ENCODE measurements around the gene MAGEA11.

The MAGEA11 gene

GRCh38 chrX:149704664-149705063, 7.2 kb upstream of the MAGEA11 start:
- TF ChIP-seq NFIC (IDR thresholded peaks at IDR 0.05) = no peak
- TF ChIP-seq YY1 (IDR thresholded peaks at IDR 0.05; ENCODE audit: low read depth) = no peak
- no peak for TF ChIP-seq CEBPB (IDR thresholded peaks at IDR 0.05)
- TF ChIP-seq TCF12 (IDR thresholded peaks at IDR 0.05; ENCODE audit: low read depth) = no peak
- no peak for TF ChIP-seq EP300 (IDR thresholded peaks at IDR 0.05; ENCODE audit: borderline replicate concordance)
- no peak for TF ChIP-seq TEAD4 (IDR thresholded peaks at IDR 0.05)
- TF ChIP-seq RAD21 (IDR thresholded peaks at IDR 0.05; ENCODE audit: low read depth) = no peak
- no peak for TF ChIP-seq ZBTB7A (IDR thresholded peaks at IDR 0.05; ENCODE audit: low read depth)
- no peak for TF ChIP-seq EGR1 (IDR thresholded peaks at IDR 0.05)
- TF ChIP-seq TAF1 (IDR thresholded peaks at IDR 0.05; ENCODE audit: low read depth) = no peak
- TF ChIP-seq USF1 (IDR thresholded peaks at IDR 0.05) = no peak
- no peak for TF ChIP-seq FOXM1 (IDR thresholded peaks at IDR 0.05; ENCODE audit: borderline replicate concordance, low read depth)
- no peak for TF ChIP-seq CREB1 (IDR thresholded peaks at IDR 0.05; ENCODE audit: low read depth)
- no peak for TF ChIP-seq REST (IDR thresholded peaks at IDR 0.05; ENCODE audit: low read depth)
- TF ChIP-seq, protein P1, sequence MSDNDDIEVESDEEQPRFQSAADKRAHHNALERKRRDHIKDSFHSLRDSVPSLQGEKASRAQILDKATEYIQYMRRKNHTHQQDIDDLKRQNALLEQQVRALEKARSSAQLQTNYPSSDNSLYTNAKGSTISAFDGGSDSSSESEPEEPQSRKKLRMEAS (IDR thresholded peaks at IDR 0.05) = no peak

DNA sequence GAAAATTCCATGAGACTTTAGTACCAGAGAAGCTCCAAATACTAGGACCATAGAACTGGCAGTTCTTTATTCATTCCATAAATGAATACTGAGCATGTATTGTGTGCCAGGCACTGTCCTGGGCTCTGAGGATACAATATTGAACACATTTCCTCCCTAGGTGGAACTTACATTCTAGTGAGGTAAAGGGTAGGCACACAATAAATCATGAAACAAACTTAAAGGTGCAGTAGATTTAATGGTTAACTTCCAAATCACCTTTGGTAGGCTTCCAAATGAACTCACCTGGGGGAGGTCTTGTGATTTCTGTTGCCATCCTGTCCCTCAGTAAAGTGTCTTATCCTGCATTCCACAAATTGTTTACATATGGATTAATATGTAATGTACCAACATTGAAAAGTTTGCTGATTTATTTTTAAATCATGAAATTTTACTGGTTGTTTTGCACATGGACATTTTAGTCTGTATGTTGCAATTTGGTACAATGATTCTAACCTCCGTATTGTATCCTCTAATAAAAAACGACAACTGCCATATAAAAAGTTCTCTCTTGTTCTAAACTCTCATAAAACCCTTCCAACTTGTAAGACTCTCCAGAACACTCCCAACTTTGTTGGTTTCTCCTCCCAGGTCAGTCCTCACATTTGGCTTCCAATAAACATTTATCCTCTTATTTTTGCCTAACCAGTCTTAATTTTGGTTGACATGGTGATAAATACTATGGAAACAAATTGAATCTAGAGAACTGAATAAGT, 4.5 kb upstream of the MAGEA11 start:
- no peak for TF ChIP-seq NFIC (IDR thresholded peaks at IDR 0.05)
- TF ChIP-seq, protein P1 (IDR thresholded peaks at IDR 0.05) = no peak

- TF ChIP-seq TCF12 (IDR thresholded peaks at IDR 0.05; ENCODE audit: low read depth) (no peak), FOXM1 (IDR thresholded peaks at IDR 0.05; ENCODE audit: borderline replicate concordance, low read depth) (no peak), YY1 (IDR thresholded peaks at IDR 0.05; ENCODE audit: low read depth) (no peak), NFIC (IDR thresholded peaks at IDR 0.05) (no peak), CREB1 (IDR thresholded peaks at IDR 0.05; ENCODE audit: low read depth) (no peak), TEAD4 (IDR thresholded peaks at IDR 0.05) (no peak), REST (IDR thresholded peaks at IDR 0.05; ENCODE audit: low read depth) (no peak), USF1 (IDR thresholded peaks at IDR 0.05) (no peak), CEBPB (IDR thresholded peaks at IDR 0.05) (no peak), ZBTB7A (IDR thresholded peaks at IDR 0.05; ENCODE audit: low read depth) (no peak), EP300 (IDR thresholded peaks at IDR 0.05; ENCODE audit: borderline replicate concordance) (no peak), EGR1 (IDR thresholded peaks at IDR 0.05) (no peak), TAF1 (IDR thresholded peaks at IDR 0.05; ENCODE audit: low read depth) (no peak), RAD21 (IDR thresholded peaks at IDR 0.05; ENCODE audit: low read depth) (no peak)
- TF ChIP-seq, protein P1 (IDR thresholded peaks at IDR 0.05) = no peak
Measured at GRCh38 chrX:149712831-149713230, 971 bp downstream of the MAGEA11 start.

- no peak for TF ChIP-seq NFIC (IDR thresholded peaks at IDR 0.05)
- no peak for TF ChIP-seq TCF12 (IDR thresholded peaks at IDR 0.05; ENCODE audit: low read depth)
- no peak for TF ChIP-seq CREB1 (IDR thresholded peaks at IDR 0.05; ENCODE audit: low read depth)
- TF ChIP-seq EP300 (IDR thresholded peaks at IDR 0.05; ENCODE audit: borderline replicate concordance) = no peak
- no peak for TF ChIP-seq YY1 (IDR thresholded peaks at IDR 0.05; ENCODE audit: low read depth)
- TF ChIP-seq RAD21 (IDR thresholded peaks at IDR 0.05; ENCODE audit: low read depth) = no peak
- TF ChIP-seq FOXM1 (IDR thresholded peaks at IDR 0.05; ENCODE audit: borderline replicate concordance, low read depth) = no peak
- TF ChIP-seq CEBPB (IDR thresholded peaks at IDR 0.05) = no peak
Measured at GRCh38 chrX:149713279-149714050, 1.6 kb downstream of the MAGEA11 start.

DNA sequence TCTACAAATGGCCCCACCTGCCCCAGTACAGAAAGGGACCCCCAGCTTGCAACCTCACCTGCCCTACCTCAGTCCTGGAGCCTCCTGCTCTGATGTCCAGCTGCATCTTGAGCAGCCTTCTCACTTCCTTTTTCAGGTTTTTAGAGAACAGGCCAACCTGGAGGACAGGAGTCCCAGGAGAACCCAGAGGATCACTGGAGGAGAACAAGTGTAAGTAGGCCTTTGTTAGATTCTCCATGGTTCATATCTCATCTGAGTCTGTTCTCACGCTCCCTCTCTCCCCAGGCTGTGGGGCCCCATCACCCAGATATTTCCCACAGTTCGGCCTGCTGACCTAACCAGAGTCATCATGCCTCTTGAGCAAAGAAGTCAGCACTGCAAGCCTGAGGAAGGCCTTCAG, 3.6 kb downstream of the MAGEA11 start:
- TF ChIP-seq YY1 (IDR thresholded peaks at IDR 0.05; ENCODE audit: low read depth) (no peak), ZBTB7A (IDR thresholded peaks at IDR 0.05; ENCODE audit: low read depth) (no peak), FOXM1 (IDR thresholded peaks at IDR 0.05; ENCODE audit: borderline replicate concordance, low read depth) (no peak), REST (IDR thresholded peaks at IDR 0.05; ENCODE audit: low read depth) (no peak), EP300 (IDR thresholded peaks at IDR 0.05; ENCODE audit: borderline replicate concordance) (no peak), EGR1 (IDR thresholded peaks at IDR 0.05) (no peak), TEAD4 (IDR thresholded peaks at IDR 0.05) (no peak), CREB1 (IDR thresholded peaks at IDR 0.05; ENCODE audit: low read depth) (no peak), TCF12 (IDR thresholded peaks at IDR 0.05; ENCODE audit: low read depth) (no peak), NFIC (IDR thresholded peaks at IDR 0.05) (no peak)
- TF ChIP-seq, protein P1 (IDR thresholded peaks at IDR 0.05) = no peak
